OCI-LY1 (cell line): ENCODE measurements around the gene RSPH6A.

Source experiments
- H2AFZ ChIP-seq: fragments of 200-600 bp; sonication (generic), shearing (Covaris generic); 2 replicates; pipeline ENCODE4 v1.6.0; 2014; ENCODE audit warnings: antibody characterized with exemption, mild to moderate bottlenecking, low read length
- H3F3A ChIP-seq: fragments of 200-600 bp; sonication (generic), shearing (Covaris generic); 2 replicates; pipeline ENCODE4 v1.6.0; 2014; ENCODE audit warnings: mild to moderate bottlenecking, antibody characterized with exemption, low read length, moderate library complexity; ENCODE audit not compliant: insufficient read depth
- H3K27ac ChIP-seq: fragments of 200-600 bp; sonication (generic); 2 replicates; pipeline ENCODE4 v1.5.1; 2014; ENCODE audit warnings: low read length, mixed run types, mild to moderate bottlenecking, low read depth; ENCODE audit not compliant: poor library complexity, severe bottlenecking
- H3K27me3 ChIP-seq: fragments of 200-600 bp; sonication (generic); 2 replicates; pipeline ENCODE4 v1.6.0; 2014; ENCODE audit warnings: antibody characterized with exemption, mild to moderate bottlenecking, low read length, moderate library complexity; ENCODE audit not compliant: insufficient read depth
- H3K36me3 ChIP-seq: fragments of 200-600 bp; sonication (generic); 2 replicates; pipeline ENCODE4 v1.6.1; 2014; ENCODE audit warnings: mild to moderate bottlenecking, antibody characterized with exemption, low read length, moderate library complexity, mixed read lengths; ENCODE audit not compliant: insufficient read depth
- H3K4me1 ChIP-seq: fragments of 200-600 bp; sonication (generic); 2 replicates; pipeline ENCODE4 v1.5.1; 2014; ENCODE audit warnings: mild to moderate bottlenecking, low read length, moderate library complexity; ENCODE audit not compliant: insufficient read depth, severe bottlenecking
- H3K4me2 ChIP-seq: fragments of 200-600 bp; sonication (generic), shearing (Covaris generic); 2 replicates; pipeline ENCODE4 v1.6.1; 2014; ENCODE audit warnings: low read length
- H3K4me3 ChIP-seq: fragments of 200-600 bp; sonication (generic); 2 replicates; pipeline ENCODE4 v1.5.1; 2014; ENCODE audit warnings: low read length, low read depth, mild to moderate bottlenecking, mixed read lengths; ENCODE audit not compliant: poor library complexity, severe bottlenecking
- H3K79me2 ChIP-seq: fragments of 200-600 bp; shearing (Covaris generic); 2 replicates; pipeline ENCODE4 v1.6.1; 2016; ENCODE audit warnings: mixed run types, low read length, mixed read lengths; ENCODE audit not compliant: insufficient read depth
- H3K9ac ChIP-seq: fragments of 200-600 bp; sonication (generic), shearing (Covaris generic); 2 replicates; pipeline ENCODE4 v1.6.1; 2014; ENCODE audit warnings: mild to moderate bottlenecking, low read length, mixed read lengths
- H3K9me2 ChIP-seq: fragments of 200-600 bp; sonication (generic), shearing (Covaris generic); 2 replicates; pipeline ENCODE4 v1.6.1; 2014; ENCODE audit warnings: low read depth, mild to moderate bottlenecking, low read length, mixed read lengths
- H3K9me3 ChIP-seq: fragments of 200-600 bp; shearing (Covaris generic); 2 replicates; pipeline ENCODE4 v1.6.1; 2014; ENCODE audit warnings: low read length, mixed read lengths
- H4K20me1 ChIP-seq: fragments of 200-600 bp; sonication (generic), shearing (Covaris generic); 2 replicates; pipeline ENCODE4 v1.6.0; 2016; ENCODE audit warnings: mild to moderate bottlenecking, low read length; ENCODE audit not compliant: insufficient read depth
- CTCF ChIP-seq: fragments of 200-600 bp; sonication (generic), shearing (Covaris generic); IDR thresholded peaks from 2 replicates; pipeline ENCODE4 v1.5.1; 2017; ENCODE audit warnings: mild to moderate bottlenecking, antibody characterized with exemption, low read length, moderate library complexity, mixed read lengths
- EZH2 ChIP-seq: fragments of 200-600 bp; sonication (generic), shearing (Covaris generic); IDR thresholded peaks from 2 replicates; pipeline ENCODE4 v1.8.0; 2017; ENCODE audit warnings: borderline replicate concordance, mixed run types, mild to moderate bottlenecking, antibody characterized with exemption, low read length, moderate library complexity, mixed read lengths

RSPH6A gene

GRCh38 chr19:45820413-45821102, 5.5 kb upstream of the RSPH6A start:
- Histone ChIP-seq H3K9ac (no peak overlapping the region), H3K27me3 (no peaks in the 10 kb centered on the region), H3F3A (no peaks in the 10 kb centered on the region), H3K9me3 (no peaks in the 10 kb centered on the region), H3K9me2 (no peaks in the 10 kb centered on the region), H3K79me2 (no peaks in the 10 kb centered on the region), H3K36me3 (peaks cover 56% of the 10 kb centered on the region), H3K4me1 (peaks cover 37% of the 10 kb centered on the region), H3K27ac (peak overlapping the region; percentile 11), H3K4me2 (no peak overlapping the region), H4K20me1 (no peaks in the 10 kb centered on the region), H2AFZ (no peak overlapping the region), H3K4me3 (no peak overlapping the region)
- no peak for TF ChIP-seq CTCF
- no peak for TF ChIP-seq EZH2

- H2AFZ ChIP-seq: no peak overlapping the region
- no peaks in the 10 kb centered on the region for H3K9me2 ChIP-seq
- no peaks in the 10 kb centered on the region for H4K20me1 ChIP-seq
- H3K9ac ChIP-seq: no peak overlapping the region
- H3K4me3 ChIP-seq: no peak overlapping the region
- no peaks in the 10 kb centered on the region for H3K27me3 ChIP-seq
- H3F3A ChIP-seq: no peaks in the 10 kb centered on the region
- no peak overlapping the region for H3K4me2 ChIP-seq
- no peak overlapping the region for H3K27ac ChIP-seq
- TF ChIP-seq CTCF: no peak
- TF ChIP-seq EZH2: no peak
- H3K9me3 ChIP-seq: no peaks in the 10 kb centered on the region
- H3K36me3 ChIP-seq: peaks cover 49% of the 10 kb centered on the region
- peaks cover 31% of the 10 kb centered on the region for H3K4me1 ChIP-seq
- H3K79me2 ChIP-seq: no peaks in the 10 kb centered on the region
Observed at GRCh38 chr19:45819769-45820168, 4.7 kb upstream of the RSPH6A start.

DNA sequence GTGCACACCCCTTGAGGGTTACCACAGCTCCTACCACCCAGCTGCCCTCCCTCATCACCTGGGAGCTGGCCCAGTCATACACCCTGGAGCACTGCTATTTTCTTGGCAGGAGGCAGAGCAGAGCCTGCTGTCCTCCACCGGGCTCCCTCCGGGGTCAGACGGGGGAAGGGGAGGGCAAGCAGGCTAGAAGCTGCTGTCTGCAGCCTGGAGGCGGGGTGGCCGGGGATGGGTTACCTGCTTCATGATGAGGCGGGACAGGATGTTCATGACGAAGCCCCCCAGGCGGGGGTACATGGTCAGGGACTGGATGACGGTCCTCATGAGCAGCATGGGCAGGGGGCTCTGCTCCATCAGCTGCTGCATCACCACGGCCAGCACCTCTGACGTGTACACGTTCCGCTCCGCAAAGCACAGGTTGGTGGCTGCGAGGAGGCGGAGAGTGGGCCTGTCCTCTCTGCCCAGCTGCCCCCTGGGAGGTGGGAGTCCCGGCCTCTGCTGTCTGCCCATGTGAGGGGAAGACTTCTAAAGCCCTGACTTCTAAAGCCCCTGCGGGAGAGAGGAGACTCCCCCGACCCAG, 2.7 kb upstream of the RSPH6A start:
- Histone ChIP-seq H3K4me3 (no peak overlapping the region), H4K20me1 (no peaks in the 10 kb centered on the region), H2AFZ (no peak overlapping the region), H3K27me3 (no peaks in the 10 kb centered on the region), H3K79me2 (no peaks in the 10 kb centered on the region), H3K36me3 (peaks cover 35% of the 10 kb centered on the region), H3K9ac (no peak overlapping the region; the same call in 1 of the 2 replicates), H3K9me2 (no peaks in the 10 kb centered on the region), H3K27ac (peak overlapping the region; percentile 63), H3K9me3 (no peaks in the 10 kb centered on the region), H3F3A (no peaks in the 10 kb centered on the region), H3K4me1 (peaks cover 11% of the 10 kb centered on the region), H3K4me2 (peak overlapping the region; percentile 25; the same call in 1 of the 2 replicates)
- no peak for TF ChIP-seq EZH2
- TF ChIP-seq CTCF: no peak
